ENCODE results near the gene PACS2.

DNA sequence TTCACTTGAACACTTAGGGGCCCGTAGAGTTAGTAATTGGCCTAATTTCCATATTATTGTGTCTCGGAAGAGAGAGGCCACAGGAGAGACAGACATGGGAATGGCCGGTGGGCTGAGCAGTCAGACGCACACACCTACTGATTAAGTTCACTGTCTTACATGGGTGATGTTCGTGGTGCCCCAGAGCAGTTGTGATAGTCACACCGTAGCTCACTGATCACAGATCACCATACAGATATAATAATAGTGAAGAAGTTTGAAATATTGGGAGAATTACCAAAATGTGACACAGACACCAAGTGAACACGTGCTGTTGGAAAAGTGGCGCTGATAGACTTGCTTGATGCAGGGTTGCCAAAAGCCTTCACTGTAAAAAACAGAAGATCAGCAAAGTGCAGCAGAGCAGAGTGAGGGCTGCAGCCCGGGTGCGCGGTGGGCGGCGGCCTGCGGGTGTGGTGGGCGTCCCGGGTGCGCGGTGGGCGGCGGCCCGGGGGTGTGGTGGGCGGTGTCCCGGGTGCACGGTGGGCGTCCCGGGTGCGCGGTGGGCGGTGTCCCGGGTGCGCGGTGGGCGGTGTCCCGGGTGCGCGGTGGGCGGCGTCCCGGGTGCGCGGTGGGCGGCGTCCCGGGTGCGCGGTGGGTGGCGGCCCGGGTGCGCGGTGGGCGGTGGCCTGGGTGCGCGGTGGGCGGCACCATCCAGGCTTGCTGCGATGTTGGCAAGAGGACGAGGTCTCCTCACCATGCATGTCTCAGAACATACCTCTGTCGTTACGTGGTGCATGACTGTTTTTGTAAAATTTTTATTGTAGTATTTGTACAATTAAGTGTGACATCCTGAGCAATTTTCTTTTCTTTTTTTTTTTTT, 49.5 kb downstream of the PACS2 start:
- TF ChIP-seq, protein P1, sequence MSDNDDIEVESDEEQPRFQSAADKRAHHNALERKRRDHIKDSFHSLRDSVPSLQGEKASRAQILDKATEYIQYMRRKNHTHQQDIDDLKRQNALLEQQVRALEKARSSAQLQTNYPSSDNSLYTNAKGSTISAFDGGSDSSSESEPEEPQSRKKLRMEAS (IDR thresholded peaks at IDR 0.05), result peak; percentile 17; the same call in 1 of the 2 replicates
- TF ChIP-seq CREB1 (IDR thresholded peaks at IDR 0.05; ENCODE audit: low read depth) (no peak), EP300 (IDR thresholded peaks at IDR 0.05; ENCODE audit: borderline replicate concordance) (no peak), CEBPB (IDR thresholded peaks at IDR 0.05) (no peak), RAD21 (IDR thresholded peaks at IDR 0.05; ENCODE audit: low read depth) (no peak), ZBTB7A (IDR thresholded peaks at IDR 0.05; ENCODE audit: low read depth) (peak; percentile 62; the same call in 1 of the 2 replicates), FOXM1 (IDR thresholded peaks at IDR 0.05; ENCODE audit: borderline replicate concordance, low read depth) (no peak), TAF1 (IDR thresholded peaks at IDR 0.05; ENCODE audit: low read depth) (no peak), YY1 (IDR thresholded peaks at IDR 0.05; ENCODE audit: low read depth) (no peak), TEAD4 (IDR thresholded peaks at IDR 0.05) (no peak), TCF12 (IDR thresholded peaks at IDR 0.05; ENCODE audit: low read depth) (no peak)
- TF ChIP-seq, protein P2, sequence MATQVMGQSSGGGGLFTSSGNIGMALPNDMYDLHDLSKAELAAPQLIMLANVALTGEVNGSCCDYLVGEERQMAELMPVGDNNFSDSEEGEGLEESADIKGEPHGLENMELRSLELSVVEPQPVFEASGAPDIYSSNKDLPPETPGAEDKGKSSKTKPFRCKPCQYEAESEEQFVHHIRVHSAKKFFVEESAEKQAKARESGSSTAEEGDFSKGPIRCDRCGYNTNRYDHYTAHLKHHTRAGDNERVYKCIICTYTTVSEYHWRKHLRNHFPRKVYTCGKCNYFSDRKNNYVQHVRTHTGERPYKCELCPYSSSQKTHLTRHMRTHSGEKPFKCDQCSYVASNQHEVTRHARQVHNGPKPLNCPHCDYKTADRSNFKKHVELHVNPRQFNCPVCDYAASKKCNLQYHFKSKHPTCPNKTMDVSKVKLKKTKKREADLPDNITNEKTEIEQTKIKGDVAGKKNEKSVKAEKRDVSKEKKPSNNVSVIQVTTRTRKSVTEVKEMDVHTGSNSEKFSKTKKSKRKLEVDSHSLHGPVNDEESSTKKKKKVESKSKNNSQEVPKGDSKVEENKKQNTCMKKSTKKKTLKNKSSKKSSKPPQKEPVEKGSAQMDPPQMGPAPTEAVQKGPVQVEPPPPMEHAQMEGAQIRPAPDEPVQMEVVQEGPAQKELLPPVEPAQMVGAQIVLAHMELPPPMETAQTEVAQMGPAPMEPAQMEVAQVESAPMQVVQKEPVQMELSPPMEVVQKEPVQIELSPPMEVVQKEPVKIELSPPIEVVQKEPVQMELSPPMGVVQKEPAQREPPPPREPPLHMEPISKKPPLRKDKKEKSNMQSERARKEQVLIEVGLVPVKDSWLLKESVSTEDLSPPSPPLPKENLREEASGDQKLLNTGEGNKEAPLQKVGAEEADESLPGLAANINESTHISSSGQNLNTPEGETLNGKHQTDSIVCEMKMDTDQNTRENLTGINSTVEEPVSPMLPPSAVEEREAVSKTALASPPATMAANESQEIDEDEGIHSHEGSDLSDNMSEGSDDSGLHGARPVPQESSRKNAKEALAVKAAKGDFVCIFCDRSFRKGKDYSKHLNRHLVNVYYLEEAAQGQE (IDR thresholded peaks at IDR 0.05; ENCODE audit: low read depth), result no peak

All from Ishikawa (cell line).